ENCODE data around the gene YPEL2.

- TF ChIP-seq CTCF (IDR thresholded peaks at IDR 0.05; ENCODE audit: insufficient read depth, low read length, poor library complexity, severe bottlenecking) = no peak
- TF ChIP-seq EZH2phosphoT487 (conservative IDR thresholded peaks at IDR 0.05; ENCODE audit: low read length) = no peak
Measured at GRCh38 chr17:59372138-59372751, 40.8 kb downstream of the YPEL2 start.

Data from SU-DHL-6 (cell line).